GM12878 (cell line): ENCODE measurements around the gene SWT1. TPM values are rescaled to one million over a fixed set of nuclear protein-coding genes. Genes with fewer than 3 reads are reported as not detected.
"Not testable (repeated sequence)": the region's sequence is repeated elsewhere in the genome, so short reads cannot be mapped to it uniquely, and the experiment has no call there.

ENCODE experiments used
- ATAC-seq: fragments of 200-7000 bp; cut with Tn5 transposase; 3 replicates; pipeline ENCODE4 v1.9.1; 2020; ENCODE audit warnings: mild to moderate bottlenecking, moderate library complexity
- BruUV-seq: library from RNA; stranded (reverse); fragments of 400-500 nt; replicated peaks from 2 replicates; lab custom pipeline; 2021; lab: Mats Ljungman, UMichigan
- CTCF ChIA-PET: fragments of 300-600 bp; sonication (Branson Sonifier 250); formaldehyde crosslinking; extraction: SDS; loops from one replicate; lab custom pipeline; 2021; ENCODE audit warnings: inconsistent platforms; lab: Yijun Ruan, JAX
- POLR2A ChIA-PET: fragments of 350-600 bp; formaldehyde crosslinking; extraction: SDS; loops from one replicate; lab custom pipeline; 2021; ENCODE audit warnings: inconsistent platforms; lab: Charles Lee
- RAD21 ChIA-PET: fragments of 300-600 bp; sonication (Branson Sonifier 250); formaldehyde crosslinking; loops from one replicate; lab custom pipeline; 2023; ENCODE audit warnings: antibody characterized with exemption; ENCODE audit not compliant: unreplicated experiment; lab: Charles Lee
- SMC1A ChIA-PET: fragments of 300-600 bp; sonication (Branson Sonifier 250); formaldehyde crosslinking; loops from one replicate; lab custom pipeline; 2023; ENCODE audit not compliant: unreplicated experiment, uncharacterized antibody; lab: Charles Lee
- DNase-seq: peaks from one replicate; pipeline ENCODE4 v3.0.0-alpha.2; 2011; ENCODE audit warnings: low read depth, low spot score
- FAIRE-seq: peaks from 3 replicates; lab custom pipeline; 2011; peaks lifted over from hg19 to GRCh38; lab: Jason Lieb, UNC
- H2AFZ ChIP-seq: 2 replicates; pipeline ENCODE4 v1.6.0; 2011; ENCODE audit warnings: low read depth, low read length, control low read depth; ENCODE audit not compliant: control insufficient read depth
- H3K27ac ChIP-seq: 2 replicates; pipeline ENCODE4 v1.5.1; 2011; ENCODE audit warnings: control low read depth; ENCODE audit not compliant: control insufficient read depth, insufficient read depth
- H3K27me3 ChIP-seq, 2 experiments: replicated peaks in 1 of 2; 2 replicates each; pipeline versions ENCODE4 v1.6.0 to v1.6.1; 2011; ENCODE audit warnings: low read length in 1 of 2; ENCODE audit not compliant: control insufficient read depth in 2 of 2, insufficient read depth in 2 of 2
- H3K36me3 ChIP-seq, 2 experiments: 2 replicates each; pipeline ENCODE4 v1.5.1; 2011; ENCODE audit warnings: low read length in 1 of 2; ENCODE audit not compliant: control insufficient read depth in 2 of 2, insufficient read depth in 2 of 2
- H3K4me1 ChIP-seq: 2 replicates; pipeline ENCODE4 v1.6.1; 2011; ENCODE audit warnings: mild to moderate bottlenecking, low read length, moderate library complexity, mixed read lengths; ENCODE audit not compliant: control insufficient read depth, insufficient read depth
- H3K4me2 ChIP-seq: 2 replicates; pipeline ENCODE4 v1.6.0; 2011; ENCODE audit warnings: control low read depth; ENCODE audit not compliant: control insufficient read depth, insufficient read depth
- H3K4me3 ChIP-seq: fragments of 200-600 bp; sonication (generic); 2 replicates; pipeline ENCODE4 v1.5.1; 2016
- H3K79me2 ChIP-seq: 2 replicates; pipeline ENCODE4 v1.6.0; 2011; ENCODE audit warnings: low read length; ENCODE audit not compliant: control insufficient read depth, insufficient read depth
- H3K9ac ChIP-seq: 2 replicates; pipeline ENCODE4 v1.8.0; 2011; ENCODE audit warnings: low read length, control low read depth, mixed read lengths; ENCODE audit not compliant: control insufficient read depth, insufficient read depth
- H3K9me3 ChIP-seq: replicated peaks from 3 replicates; pipeline ENCODE4 v1.5.1; 2011; ENCODE audit warnings: mild to moderate bottlenecking, low read length; ENCODE audit not compliant: control insufficient read depth, insufficient read depth
- H4K20me1 ChIP-seq: 2 replicates; pipeline ENCODE4 v1.6.0; 2011; ENCODE audit not compliant: control insufficient read depth, insufficient read depth
- CBX5 ChIP-seq: sonication (generic); IDR thresholded peaks from 2 replicates; pipeline ENCODE4 v1.6.1; 2016; ENCODE audit warnings: low read depth, moderate library complexity, mild to moderate bottlenecking, inconsistent platforms
- CREM ChIP-seq: IDR thresholded peaks from 2 replicates; pipeline ENCODE4 v1.6.1; 2014; ENCODE audit warnings: antibody characterized with exemption, low read depth
- IRF4 ChIP-seq: IDR thresholded peaks from 2 replicates; pipeline ENCODE4 v1.6.1; 2011; ENCODE audit warnings: low read depth, low read length
- ZNF207 ChIP-seq: fragments of 450-650 bp; IDR thresholded peaks from 2 replicates; pipeline ENCODE4 v1.6.1; 2014; ENCODE audit warnings: antibody characterized with exemption, mild to moderate bottlenecking, borderline replicate concordance
- ZNF687 ChIP-seq: fragments of 450-650 bp; IDR thresholded peaks from 2 replicates; pipeline ENCODE4 v1.6.1; 2017; ENCODE audit warnings: mild to moderate bottlenecking, moderate library complexity
- WGBS: methylation state at CpG from one replicate; pipeline ENCODE4 v1.1.6; 2016; ENCODE audit warnings: low lambda C conversion rate; ENCODE audit not compliant: insufficient replicate concordance, insufficient coverage; ENCODE audit errors: missing lambda C conversion rate; 5-methylcytosine and 5-hydroxymethylcytosine counted together
- in situ Hi-C: fragments of 300-500 bp; cut with MboI; formaldehyde crosslinking; loops from 9 replicates; pipeline ENCODE4 v1.14.3; 2018; ENCODE audit warnings: mixed read lengths
- intact Hi-C: fragments of 100-400 bp; cut with micrococcal nuclease; formaldehyde crosslinking; loops from one replicate; pipeline ENCODE4 v1.14.2; 2022; ENCODE audit not compliant: unreplicated experiment
- polyA plus RNA-seq, 11 experiments: library from polyadenylated mRNA; depleted of rRNA in 4 of 11; unstranded in 6 of 11; stranded (reverse) in 5 of 11; fragments of >200 nt; fragmentation: Nextera tagmentation in 4 of 11; fragmentation: Illumina TruSeq in 1 of 11; extraction: Ambion mirVana in 4 of 11; extraction: Trizol in 1 of 11; gene quantifications; 1 replicate in 1 of 11; 2 replicates in 10 of 11; pipeline versions ENCODE4 v1.2.1 to v1.2.3, GENCODE V29; 2011 to 2016; ENCODE audit warnings: inconsistent platforms in 2 of 11, missing spikeins in 2 of 11, low read depth in 1 of 11
- total RNA-seq, 4 experiments: library from RNA; depleted of rRNA in 3 of 4; stranded (reverse); fragments of >200 nt in 3 of 4; fragmentation: Illumina TruSeq in 1 of 4; extraction: Trizol in 1 of 4; gene quantifications; 2 replicates each; pipeline versions ENCODE4 v1.2.1 to v1.2.3, GENCODE V29; 2013 to 2021

SWT1 gene
- total and polyA plus RNA-seq, 10 of the 15 experiments (the other 5 are each of a cell fraction or from before 2014, with no cell fraction given), result 1.0 to 4.2 (median 2.6) TPM

GRCh38 chr1:185193756-185194155 lies 36.8 kb downstream of the SWT1 start (continued):
- no peak for TF ChIP-seq ZNF687
- no peak for TF ChIP-seq CREM
- no peak for TF ChIP-seq CBX5
- no peak for TF ChIP-seq IRF4
- TF ChIP-seq ZNF207, result no peak

- H2AFZ ChIP-seq, intact Hi-C loops, BruUV-seq, H3K4me2 ChIP-seq, H4K20me1 ChIP-seq, H3K4me1 ChIP-seq, H3K36me3 ChIP-seq, FAIRE-seq, ATAC-seq, H3K9me3 ChIP-seq, H3K27ac ChIP-seq, RAD21 ChIA-PET, H3K79me2 ChIP-seq, in situ Hi-C loops, H3K27me3 ChIP-seq, H3K9ac ChIP-seq, DNase-seq, H3K4me3 ChIP-seq: not testable (repeated sequence)
- WGBS, result 75% methylated on average over 4 of the region's 4 CpGs
- SMC1A ChIA-PET, result interaction anchor here (0.7 kb wide), 1 partner anchor 404 kb away, joined by 3 read pairs; no protein-coding TSS in a partner anchor
- CTCF ChIA-PET, result interaction anchor here (0.6 kb wide), 1 partner anchor 347 kb away, joined by 3 read pairs; no protein-coding TSS in a partner anchor
- POLR2A ChIA-PET, result interaction anchor here (0.7 kb wide), 1 partner anchor 10 kb away, joined by 4 read pairs; no protein-coding TSS in a partner anchor
Observed at GRCh38 chr1:185198712-185199111, 41.7 kb downstream of the SWT1 start.
